SK-N-MC (cell line): ENCODE results near the gene IQSEC1.

Source experiments
- DNase-seq: peaks from one replicate; pipeline ENCODE4 v3.0.0-alpha.2; 2011; ENCODE audit warnings: low read depth, low spot score
- H3K27ac ChIP-seq: fragments of 200-600 bp; sonication (generic); 2 replicates; pipeline ENCODE4 v1.5.1; 2016; ENCODE audit warnings: mixed run types
- H3K36me3 ChIP-seq: fragments of 200-600 bp; sonication (generic); 2 replicates; pipeline ENCODE4 v1.6.1; 2017; ENCODE audit warnings: antibody characterized with exemption, low read length, mixed read lengths; ENCODE audit not compliant: insufficient read depth
- H3K4me3 ChIP-seq: fragments of 200-600 bp; sonication (generic); 2 replicates; pipeline ENCODE4 v1.5.1; 2016
- H3K9ac ChIP-seq: fragments of 200-600 bp; sonication (generic); 2 replicates; pipeline ENCODE4 v1.8.0; 2017; ENCODE audit warnings: mixed run types, mixed read lengths; ENCODE audit not compliant: insufficient read length
- H3K9me3 ChIP-seq: fragments of 200-600 bp; sonication (generic); 2 replicates; pipeline ENCODE4 v1.6.1; 2017; ENCODE audit warnings: low read depth, mild to moderate bottlenecking, antibody characterized with exemption, low read length, moderate library complexity, mixed read lengths
- EZH2 ChIP-seq: fragments of 200-600 bp; sonication (generic); IDR thresholded peaks from one replicate; pipeline ENCODE4 v1.6.1; 2017; ENCODE audit warnings: antibody characterized with exemption
- FOXP2 ChIP-seq: optimal IDR thresholded peaks from 2 replicates; pipeline ENCODE3; 2011; ENCODE audit warnings: mild to moderate bottlenecking, moderate library complexity; ENCODE audit not compliant: insufficient read depth; ENCODE audit errors: extremely low read length, control extremely low read depth
- POLR2AphosphoS5 ChIP-seq: IDR thresholded peaks from 2 replicates; pipeline ENCODE4 v1.6.1; 2012; ENCODE audit warnings: mild to moderate bottlenecking, low read depth, low read length, borderline replicate concordance

IQSEC1 gene

DNA sequence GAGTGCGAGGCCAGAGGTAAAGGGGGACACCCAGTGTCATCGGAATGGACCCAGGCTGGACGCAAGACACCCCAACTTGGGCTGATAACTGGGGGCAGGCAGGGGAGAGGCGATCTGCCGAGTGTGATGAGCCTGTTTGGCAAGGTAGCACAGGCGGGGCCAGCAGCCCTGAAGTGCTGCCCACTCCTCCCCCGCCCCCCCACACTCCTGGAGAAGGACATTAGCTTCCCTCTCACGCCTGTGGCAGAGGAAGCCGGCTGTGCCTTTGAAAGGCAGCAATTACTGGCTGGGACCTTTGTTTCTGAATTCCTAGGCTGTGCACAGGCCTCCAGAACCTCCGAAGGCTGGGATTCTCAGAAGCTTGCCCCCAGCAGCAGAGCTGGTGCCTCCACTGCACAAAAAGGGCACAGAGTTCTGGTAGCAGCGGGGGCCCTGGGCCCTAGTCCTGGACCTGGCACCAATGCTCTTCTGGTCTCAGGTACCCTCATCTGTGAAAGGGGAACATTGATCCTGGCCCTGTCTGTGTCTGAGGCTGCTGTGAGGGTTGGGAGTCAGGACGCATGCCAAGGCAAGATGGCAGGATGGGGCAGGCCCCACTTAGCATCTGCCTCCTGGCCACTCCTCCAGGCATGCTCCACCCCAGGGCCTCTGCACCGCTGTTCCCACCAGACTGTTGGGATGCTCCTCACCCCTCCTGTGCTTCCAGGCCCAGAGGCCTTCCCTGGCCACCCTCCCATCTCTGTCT, 28.6 kb downstream of the IQSEC1 start:
- Histone ChIP-seq H3K9ac (no peak overlapping the region), H3K27ac (no peak overlapping the region)
- TF ChIP-seq EZH2, result no peak
- no peak for TF ChIP-seq FOXP2
- no peak for TF ChIP-seq POLR2AphosphoS5

DNA sequence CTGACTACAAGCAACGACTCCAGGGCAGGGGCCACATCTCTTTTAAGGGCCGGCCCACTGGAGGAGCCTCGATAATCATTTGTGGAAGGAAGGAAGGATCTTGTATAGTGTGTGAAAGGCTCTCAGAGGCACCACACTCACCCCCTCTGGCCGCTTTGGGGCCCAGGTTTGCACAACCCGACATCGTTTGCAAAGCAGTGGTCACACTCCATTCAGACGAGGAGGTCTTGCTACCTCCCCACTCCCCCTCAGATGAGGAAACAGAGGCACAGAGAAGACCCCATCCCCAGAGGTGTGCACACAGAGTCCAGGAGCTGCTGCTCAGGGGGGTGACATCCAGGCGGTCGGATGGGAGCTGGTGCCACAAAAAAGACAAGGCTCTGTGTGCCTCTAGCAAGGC, 29.6 kb downstream of the IQSEC1 start:
- no peak overlapping the region for H3K9ac ChIP-seq
- no peaks in the 10 kb centered on the region for H3K9me3 ChIP-seq
- no peak for DNase-seq
- no peak overlapping the region for H3K4me3 ChIP-seq
- no peaks in the 10 kb centered on the region for H3K36me3 ChIP-seq
- no peak for TF ChIP-seq FOXP2
- no peak for TF ChIP-seq POLR2AphosphoS5
- no peak for TF ChIP-seq EZH2
- H3K27ac ChIP-seq, result no peak overlapping the region

More for the DNA sequence above, 28.6 kb downstream of the IQSEC1 start:
- Histone ChIP-seq H3K9me3 (no peaks in the 10 kb centered on the region), H3K4me3 (no peak overlapping the region), H3K36me3 (no peaks in the 10 kb centered on the region)
- no peak for DNase-seq

DNA sequence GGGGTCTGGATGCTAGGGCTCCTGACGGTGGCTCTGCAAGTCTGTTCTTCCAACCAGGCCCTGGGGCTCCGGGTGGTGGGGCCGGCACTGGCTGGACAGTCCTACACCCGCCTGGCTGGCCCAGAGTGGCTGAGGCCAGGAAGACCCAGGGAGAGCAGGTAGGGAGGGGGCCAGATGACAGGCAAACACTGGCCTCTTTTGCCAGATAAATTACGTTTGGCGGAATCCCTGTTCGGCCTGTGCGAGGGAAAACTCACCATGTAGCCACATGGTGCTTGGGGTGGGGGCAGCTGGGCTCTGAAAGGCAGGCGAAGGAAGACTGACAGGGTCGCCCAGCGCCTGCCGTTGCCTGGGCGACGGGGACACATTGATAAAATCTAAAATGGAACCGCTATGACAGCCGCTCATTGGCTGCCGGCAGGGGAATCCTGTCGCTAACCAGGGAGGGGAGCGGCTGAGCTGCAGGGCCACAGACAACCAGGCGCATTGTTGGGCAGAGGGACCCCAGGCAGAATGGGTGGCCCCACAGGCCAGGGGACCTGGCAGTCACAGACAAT, 30.4 kb downstream of the IQSEC1 start:
- TF ChIP-seq EZH2, result no peak
- no peak for TF ChIP-seq POLR2AphosphoS5
- no peak for TF ChIP-seq FOXP2
- Histone ChIP-seq H3K9me3 (no peaks in the 10 kb centered on the region), H3K27ac (no peak overlapping the region), H3K9ac (no peak overlapping the region), H3K4me3 (no peak overlapping the region), H3K36me3 (no peaks in the 10 kb centered on the region)
- DNase-seq, result no peak

DNA sequence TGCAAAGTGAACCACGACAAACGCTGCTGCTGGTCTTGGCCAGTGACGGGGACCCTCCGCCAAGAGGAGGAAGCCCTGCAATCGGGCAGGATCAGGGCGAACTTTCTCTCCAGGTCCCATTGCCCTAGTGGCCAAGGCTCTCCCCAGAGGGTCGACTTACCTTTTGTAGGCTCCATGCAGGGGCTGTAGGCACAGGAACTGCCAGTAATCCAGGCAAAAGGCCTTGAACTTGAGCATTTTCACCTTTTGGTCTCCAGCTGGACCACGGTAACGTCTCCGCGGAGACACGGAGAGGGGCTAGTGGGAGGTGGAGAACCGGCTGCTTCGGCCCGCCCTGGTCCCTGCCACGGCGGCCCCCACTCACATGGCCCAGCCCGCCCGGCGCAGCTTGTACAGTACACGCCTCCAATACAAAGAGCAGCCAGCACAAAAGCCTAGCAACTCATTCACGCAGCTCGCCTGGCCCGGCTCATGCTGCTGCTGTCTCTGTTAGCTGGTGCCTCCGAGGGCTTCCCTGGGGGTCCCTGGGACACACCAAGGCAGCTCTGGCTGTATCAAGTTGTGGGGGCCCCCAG, 31.0 kb downstream of the IQSEC1 start:
- H3K9me3 ChIP-seq, result no peaks in the 10 kb centered on the region
- H3K27ac ChIP-seq, result no peak overlapping the region
- TF ChIP-seq POLR2AphosphoS5 (no peak), FOXP2 (no peak), EZH2 (no peak)
- H3K36me3 ChIP-seq, result no peaks in the 10 kb centered on the region
- H3K4me3 ChIP-seq, result no peak overlapping the region
- no peak for DNase-seq
- no peak overlapping the region for H3K9ac ChIP-seq

DNA sequence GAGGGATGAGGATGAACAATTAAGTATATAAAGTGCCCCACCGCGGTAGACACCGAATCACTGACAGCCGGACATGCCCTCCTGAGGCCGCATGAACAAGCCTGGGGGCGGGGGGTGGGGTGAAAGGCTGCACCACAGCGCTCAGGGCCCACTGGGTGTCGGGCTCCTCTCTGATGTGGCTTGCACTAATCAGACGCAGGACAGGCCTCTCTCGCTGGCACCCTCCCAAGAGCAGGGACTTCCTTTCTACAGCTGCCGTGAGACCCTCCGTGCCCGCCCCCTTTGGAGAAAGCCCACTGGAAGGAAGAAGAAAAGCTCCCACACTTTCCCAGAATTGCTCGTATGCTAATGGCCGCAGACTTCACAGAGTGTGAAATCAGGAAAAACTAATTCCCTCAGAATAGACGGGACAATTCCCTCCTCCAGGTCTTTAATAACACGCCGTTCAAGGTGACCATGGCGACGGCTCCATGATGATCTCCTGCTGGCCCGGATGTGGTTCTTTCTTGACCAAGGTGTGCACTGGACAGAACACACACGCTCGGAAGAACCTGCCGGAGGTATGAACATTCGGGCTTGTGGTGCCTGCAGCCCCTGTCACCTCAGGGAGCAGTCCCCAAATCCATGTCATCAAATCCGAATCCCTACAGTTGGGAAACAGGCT, 32.0 kb downstream of the IQSEC1 start:
- Histone ChIP-seq H3K36me3 (no peaks in the 10 kb centered on the region), H3K9me3 (no peaks in the 10 kb centered on the region), H3K27ac (no peak overlapping the region), H3K4me3 (no peak overlapping the region), H3K9ac (no peak overlapping the region)
- no peak for DNase-seq
- TF ChIP-seq FOXP2 (no peak), POLR2AphosphoS5 (no peak), EZH2 (no peak)

DNA sequence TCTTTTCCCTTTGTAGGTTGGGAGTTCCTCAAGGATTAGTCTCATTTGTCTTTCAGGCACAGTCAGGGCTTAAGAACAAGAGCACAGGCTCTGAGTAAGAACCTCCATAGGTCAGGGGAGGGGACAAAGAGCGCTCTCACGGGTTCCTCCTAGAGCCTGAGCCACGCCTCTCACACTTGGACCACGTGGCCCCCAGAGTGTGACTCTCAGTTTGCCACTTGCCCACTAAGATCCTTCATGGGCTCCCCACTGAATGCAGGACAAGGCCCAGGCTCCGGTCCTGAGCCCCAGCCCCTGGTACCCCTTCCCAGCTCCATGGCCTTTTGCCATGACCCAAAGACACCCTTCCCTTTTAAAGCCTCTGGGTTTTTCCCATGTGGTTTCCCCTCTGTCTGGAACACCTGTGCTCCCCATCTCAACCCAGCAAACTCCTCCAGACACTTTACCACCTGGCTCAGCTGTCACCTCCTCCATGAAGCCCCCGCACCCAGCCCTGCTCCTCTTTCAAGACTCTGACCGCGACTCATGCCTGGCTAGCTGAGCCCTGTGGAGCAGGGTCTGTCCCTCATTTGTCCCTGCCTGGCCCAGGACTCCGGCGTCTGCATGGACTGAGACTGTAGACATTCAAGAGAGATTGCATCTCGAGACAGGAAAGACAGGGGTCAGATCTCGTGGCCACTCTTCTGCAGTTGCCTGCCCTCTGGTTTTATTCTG, 32.7 kb downstream of the IQSEC1 start:
- Histone ChIP-seq H3K9ac (no peak overlapping the region), H3K4me3 (no peak overlapping the region), H3K36me3 (no peaks in the 10 kb centered on the region), H3K9me3 (no peaks in the 10 kb centered on the region), H3K27ac (no peak overlapping the region)
- TF ChIP-seq EZH2, result no peak
- TF ChIP-seq POLR2AphosphoS5, result no peak
- no peak for TF ChIP-seq FOXP2
- DNase-seq, result no peak

DNA sequence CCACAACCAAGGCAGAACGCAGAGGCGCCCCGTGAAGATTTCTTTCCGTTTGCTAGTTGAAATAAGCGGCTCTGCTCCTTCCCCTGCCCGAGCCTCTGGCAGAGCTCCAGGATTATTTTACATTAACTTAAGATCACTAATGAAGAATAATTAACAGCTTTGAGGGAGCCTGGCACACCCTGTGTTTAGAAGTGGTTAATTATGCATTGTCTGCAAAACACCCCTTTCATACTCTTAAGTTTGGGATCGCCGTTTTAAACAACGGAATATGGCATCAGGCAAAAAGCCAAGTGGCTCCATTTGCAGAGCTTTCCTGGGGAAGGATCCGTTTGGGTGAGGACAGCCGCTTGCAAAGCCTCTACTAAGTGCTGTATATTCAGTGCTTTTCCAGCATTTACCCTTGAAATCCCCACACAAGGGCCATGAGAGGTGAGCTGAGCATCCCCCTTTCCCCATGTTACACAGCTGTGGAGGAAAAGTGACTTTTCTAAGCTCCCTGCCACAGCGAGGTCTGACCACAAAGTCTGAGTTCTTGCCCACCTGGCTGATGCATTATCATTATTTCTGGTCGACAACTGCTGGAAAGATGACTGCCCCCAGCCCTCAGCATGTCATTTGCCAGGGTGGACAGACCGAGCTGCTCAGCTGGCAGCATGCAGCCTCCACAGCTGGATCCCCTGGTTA, 33.9 kb downstream of the IQSEC1 start:
- no peak overlapping the region for H3K4me3 ChIP-seq
- TF ChIP-seq FOXP2, result no peak
- no peak for TF ChIP-seq POLR2AphosphoS5
- no peak for TF ChIP-seq EZH2

More for the DNA sequence above, 33.9 kb downstream of the IQSEC1 start:
- no peaks in the 10 kb centered on the region for H3K9me3 ChIP-seq
- no peak overlapping the region for H3K9ac ChIP-seq
- H3K27ac ChIP-seq, result no peak overlapping the region
- no peaks in the 10 kb centered on the region for H3K36me3 ChIP-seq
- no peak for DNase-seq
